HepG2 (cell line): ENCODE results near the gene RIN3. TPM values are rescaled to one million over a fixed set of nuclear protein-coding genes. Genes with fewer than 3 reads are reported as not detected.

Experiments
- CENPX ChIP-seq: sonication (generic); formaldehyde crosslinking; IDR thresholded peaks from 2 replicates; pipeline ENCODE4 v1.9.0; 2021; ENCODE audit warnings: mild to moderate bottlenecking, missing genetic modification reagents, moderate library complexity
- EP300 ChIP-seq, 3 experiments: sonication (generic) in 1 of 3; formaldehyde crosslinking in 1 of 3; IDR thresholded peaks; 2 replicates each; pipeline versions ENCODE4 v1.5.1 to v1.6.1; 2011 to 2020; ENCODE audit warnings: low read depth in 2 of 3, low read length in 2 of 3, borderline replicate concordance in 1 of 3, improper control_type of control experiment in 1 of 3, mild to moderate bottlenecking in 1 of 3, missing genetic modification reagents in 1 of 3, moderate library complexity in 1 of 3
- FOXA3 ChIP-seq: IDR thresholded peaks from 2 replicates; pipeline ENCODE4 v1.6.1; 2016; ENCODE audit warnings: missing genetic modification reagents, missing compliant biosample characterization
- GATAD2A ChIP-seq: IDR thresholded peaks from 2 replicates; pipeline ENCODE4 v1.6.1; 2016
- HOXA5 ChIP-seq: sonication (generic); formaldehyde crosslinking; IDR thresholded peaks from 2 replicates; pipeline ENCODE4 v1.4.0; 2020; ENCODE audit warnings: missing genetic modification reagents
- NCOR1 ChIP-seq: fragments of 200-600 bp; sonication (generic); IDR thresholded peaks from 2 replicates; pipeline ENCODE4 v1.7.0; 2017; ENCODE audit warnings: antibody characterized with exemption, low read length, borderline replicate concordance
- NR0B2 ChIP-seq: sonication (generic); formaldehyde crosslinking; IDR thresholded peaks from 2 replicates; pipeline ENCODE4 v1.4.0; 2020; ENCODE audit warnings: mild to moderate bottlenecking, missing genetic modification reagents
- NR2F6 ChIP-seq, 2 experiments: IDR thresholded peaks; 2 replicates each; pipeline ENCODE4 v1.6.1; 2016; ENCODE audit warnings: antibody characterized with exemption in 1 of 2, mild to moderate bottlenecking in 1 of 2
- SKIL ChIP-seq: sonication (generic); formaldehyde crosslinking; IDR thresholded peaks from 2 replicates; pipeline ENCODE4 v1.8.0; 2022; ENCODE audit warnings: missing genetic modification reagents, mild to moderate bottlenecking, moderate library complexity, borderline replicate concordance
- SMC3 ChIP-seq: IDR thresholded peaks from 2 replicates; pipeline ENCODE4 v1.6.1; 2011; ENCODE audit warnings: low read length, improper control_type of control experiment
- TARDBP ChIP-seq: sonication (generic); formaldehyde crosslinking; IDR thresholded peaks from 2 replicates; pipeline ENCODE4 v1.8.0; 2022; ENCODE audit warnings: mild to moderate bottlenecking, missing genetic modification reagents
- TBX2 ChIP-seq: sonication (generic); formaldehyde crosslinking; IDR thresholded peaks from 2 replicates; pipeline ENCODE4 v1.5.0; 2020; ENCODE audit warnings: missing genetic modification reagents, mild to moderate bottlenecking, borderline replicate concordance
- ZNF234 ChIP-seq: sonication (generic); formaldehyde crosslinking; conservative IDR thresholded peaks from 2 replicates; pipeline ENCODE4 v1.5.1; 2020; ENCODE audit warnings: mild to moderate bottlenecking, missing genetic modification reagents
- ZNF572 ChIP-seq: sonication (generic); formaldehyde crosslinking; IDR thresholded peaks from 2 replicates; pipeline ENCODE4 v1.5.1; 2020; ENCODE audit warnings: mild to moderate bottlenecking, missing genetic modification reagents
- ZSCAN12 ChIP-seq: sonication (generic); formaldehyde crosslinking; IDR thresholded peaks from 2 replicates; pipeline ENCODE4 v1.9.0; 2021; ENCODE audit warnings: mild to moderate bottlenecking, missing genetic modification reagents
- ZSCAN20 ChIP-seq: sonication (generic); formaldehyde crosslinking; IDR thresholded peaks from 2 replicates; pipeline ENCODE4 v1.4.0; 2020; ENCODE audit warnings: missing genetic modification reagents, mild to moderate bottlenecking, borderline replicate concordance
- polyA plus RNA-seq, 8 experiments: library from polyadenylated mRNA; depleted of rRNA in 3 of 8; stranded (reverse) in 7 of 8; unstranded in 1 of 8; fragments of >200 nt; fragmentation: Illumina TruSeq in 4 of 8; extraction: Trizol in 4 of 8; gene quantifications; 2 replicates each; pipeline versions ENCODE4 v1.2.1 to v1.2.3, GENCODE V29; 2011 to 2016; ENCODE audit warnings: low read depth in 4 of 8, missing spikeins in 1 of 8, mixed read lengths in 1 of 8; ENCODE audit not compliant: insufficient read depth in 1 of 8
- total RNA-seq, 5 experiments: library from RNA; depleted of rRNA; stranded (reverse); fragments of >200 nt; fragmentation: Illumina TruSeq; extraction: Trizol; gene quantifications; 2 replicates each; pipeline ENCODE4 v1.2.3, GENCODE V29; 2016; ENCODE audit warnings: low read depth in 1 of 5
- TF ChIP-seq, protein P1 (sequence below): sonication (generic); formaldehyde crosslinking; IDR thresholded peaks from 2 replicates; pipeline ENCODE4 v1.4.0; 2020; ENCODE audit warnings: missing genetic modification reagents, borderline replicate concordance
- TF ChIP-seq, protein P2 (sequence below): IDR thresholded peaks from 2 replicates; pipeline ENCODE4 v1.6.1; 2018; ENCODE audit warnings: missing genetic modification reagents, mild to moderate bottlenecking, missing compliant biosample characterization

Gene RIN3
- total and polyA plus RNA-seq, 2 of the 13 experiments (the other 11 are each of a cell fraction or from before 2014, with no cell fraction given) = 2.3 to 3.6 TPM

DNA sequence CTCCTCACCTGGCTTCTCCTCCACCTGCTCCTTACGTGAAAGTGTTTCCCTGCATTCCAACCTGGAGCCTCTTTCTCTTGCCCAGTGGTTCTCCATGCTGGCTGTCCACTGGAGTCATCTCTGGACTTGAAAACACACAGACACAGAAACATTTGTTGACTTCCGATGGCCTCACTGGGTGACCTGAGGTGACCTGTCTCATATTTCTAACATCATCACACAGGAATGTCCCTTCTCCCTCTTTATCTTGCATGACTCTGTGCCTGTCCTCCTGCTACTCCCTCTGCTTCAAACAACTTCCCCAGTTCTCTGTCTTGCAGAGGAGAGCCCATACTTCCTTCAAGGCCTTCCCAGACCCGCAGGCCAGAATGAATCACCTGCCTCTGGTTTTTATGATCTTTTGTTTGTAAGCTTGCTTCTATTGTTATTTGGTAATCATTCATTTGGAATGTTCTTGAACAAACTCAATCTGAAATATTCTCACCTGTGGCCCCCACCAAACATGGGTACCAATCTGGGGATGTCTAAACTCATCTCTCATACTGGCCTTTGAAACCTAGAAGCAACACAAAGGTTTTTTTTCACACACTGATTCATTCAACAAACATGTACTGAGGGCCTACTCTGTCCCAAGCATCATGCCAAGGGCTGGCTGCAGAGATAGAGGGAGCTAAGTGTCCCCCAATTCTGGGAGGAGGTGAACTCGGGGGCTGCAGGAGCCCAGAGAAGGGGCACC is 9.7 kb upstream of the RIN3 start (continued):
- TF ChIP-seq EP300 (IDR thresholded peaks at IDR 0.05; ENCODE audit: low read depth in 2 of 2, low read length in 2 of 2) (peak; percentile 46 to 74; a peak in 3 of 4 replicates), EP300 (CRISPR knock-in tag; IDR thresholded peaks at IDR 0.05; ENCODE audit: borderline replicate concordance) (peak; percentile 70; the same call in 1 of the 2 replicates), NCOR1 (peak; percentile 61; the same call in 1 of the 2 replicates), ZSCAN20 (CRISPR knock-in tag) (no peak), NR0B2 (CRISPR knock-in tag) (no peak), GATAD2A (CRISPR knock-in tag) (peak; percentile 85), SKIL (peak; percentile 86), HOXA5 (CRISPR knock-in tag) (peak; percentile 33; the same call in 1 of the 2 replicates), SMC3 (peak; percentile 22), TARDBP (CRISPR knock-in tag) (peak; percentile 49; the same call in 1 of the 2 replicates), ZNF234 (CRISPR knock-in tag) (no peak), NR2F6 (IDR thresholded peaks at IDR 0.05) (peak; percentile 87), NR2F6 (CRISPR knock-in tag; IDR thresholded peaks at IDR 0.05) (peak; percentile 98), CENPX (CRISPR knock-in tag) (no peak), ZSCAN12 (CRISPR knock-in tag) (no peak), TBX2 (CRISPR knock-in tag) (peak; percentile 40; the same call in 1 of the 2 replicates), FOXA3 (peak; percentile 81), ZNF572 (CRISPR knock-in tag) (no peak)
- TF ChIP-seq, protein P1, sequence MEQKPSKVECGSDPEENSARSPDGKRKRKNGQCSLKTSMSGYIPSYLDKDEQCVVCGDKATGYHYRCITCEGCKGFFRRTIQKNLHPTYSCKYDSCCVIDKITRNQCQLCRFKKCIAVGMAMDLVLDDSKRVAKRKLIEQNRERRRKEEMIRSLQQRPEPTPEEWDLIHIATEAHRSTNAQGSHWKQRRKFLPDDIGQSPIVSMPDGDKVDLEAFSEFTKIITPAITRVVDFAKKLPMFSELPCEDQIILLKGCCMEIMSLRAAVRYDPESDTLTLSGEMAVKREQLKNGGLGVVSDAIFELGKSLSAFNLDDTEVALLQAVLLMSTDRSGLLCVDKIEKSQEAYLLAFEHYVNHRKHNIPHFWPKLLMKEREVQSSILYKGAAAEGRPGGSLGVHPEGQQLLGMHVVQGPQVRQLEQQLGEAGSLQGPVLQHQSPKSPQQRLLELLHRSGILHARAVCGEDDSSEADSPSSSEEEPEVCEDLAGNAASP = peak; percentile 100
- TF ChIP-seq, protein P2, sequence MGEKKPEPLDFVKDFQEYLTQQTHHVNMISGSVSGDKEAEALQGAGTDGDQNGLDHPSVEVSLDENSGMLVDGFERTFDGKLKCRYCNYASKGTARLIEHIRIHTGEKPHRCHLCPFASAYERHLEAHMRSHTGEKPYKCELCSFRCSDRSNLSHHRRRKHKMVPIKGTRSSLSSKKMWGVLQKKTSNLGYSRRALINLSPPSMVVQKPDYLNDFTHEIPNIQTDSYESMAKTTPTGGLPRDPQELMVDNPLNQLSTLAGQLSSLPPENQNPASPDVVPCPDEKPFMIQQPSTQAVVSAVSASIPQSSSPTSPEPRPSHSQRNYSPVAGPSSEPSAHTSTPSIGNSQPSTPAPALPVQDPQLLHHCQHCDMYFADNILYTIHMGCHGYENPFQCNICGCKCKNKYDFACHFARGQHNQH (CRISPR knock-in tag) = peak; percentile 75; the same call in 1 of the 2 replicates
